CD8-positive, alpha-beta memory T cell (primary cell): ENCODE data around the gene TUBB1. TPM values are rescaled to one million over a fixed set of nuclear protein-coding genes. Genes with fewer than 3 reads are reported as not detected.
"Not testable (repeated sequence)": the region's sequence is repeated elsewhere in the genome, so short reads cannot be mapped to it uniquely, and the experiment has no call there.

ENCODE experiments used
- CTCF ChIA-PET: fragments of 350-600 bp; sonication (Branson Sonifier 250); formaldehyde crosslinking; loops from one replicate; lab custom pipeline; 2021; ENCODE audit warnings: antibody characterized with exemption; lab: Charles Lee
- POLR2A ChIA-PET: fragments of 350-600 bp; sonication (Branson Sonifier 250); formaldehyde crosslinking; loops from one replicate; lab custom pipeline; 2021; ENCODE audit warnings: antibody characterized with exemption; lab: Charles Lee
- DNase-seq, 5 donors: peaks; one replicate each; pipeline versions ENCODE4 v3.0.0 to v3.0.0-alpha.2; 2020 to 2022; ENCODE audit warnings: mixed read lengths in 1 of 5
- H3K27ac ChIP-seq: one replicate; pipeline ENCODE4 v1.7.0; 2013; ENCODE audit warnings: low read depth, mild to moderate bottlenecking, low read length, moderate library complexity
- H3K27me3 ChIP-seq: 2 replicates; pipeline ENCODE4 v1.7.0; 2013; ENCODE audit warnings: low read length, mild to moderate bottlenecking; ENCODE audit not compliant: insufficient read depth, poor library complexity, severe bottlenecking
- H3K36me3 ChIP-seq: 2 replicates; pipeline ENCODE4 v1.7.0; 2013; ENCODE audit warnings: mild to moderate bottlenecking, low read length, moderate library complexity; ENCODE audit not compliant: insufficient read depth
- H3K4me1 ChIP-seq: 2 replicates; pipeline ENCODE4 v1.7.0; 2013; ENCODE audit warnings: mild to moderate bottlenecking, low read length, moderate library complexity; ENCODE audit not compliant: insufficient read depth
- H3K4me3 ChIP-seq: 2 replicates; pipeline ENCODE4 v1.7.0; 2013; ENCODE audit warnings: mild to moderate bottlenecking, low read length
- H3K9me3 ChIP-seq: 2 replicates; pipeline ENCODE4 v1.7.0; 2013; ENCODE audit warnings: mild to moderate bottlenecking, low read length
- H3K27ac Mint-ChIP-seq, 8 donors: one replicate each; pipeline ENCODE4 v1.8.0; 2020 to 2021; ENCODE audit warnings: mixed read lengths in 8 of 8, mild to moderate bottlenecking in 6 of 8, inconsistent platforms in 3 of 8, moderate library complexity in 3 of 8
- H3K27me3 Mint-ChIP-seq, 2 donors: one replicate each; pipeline ENCODE4 v1.8.0; 2020 to 2021; ENCODE audit warnings: mixed read lengths in 2 of 2, mild to moderate bottlenecking in 1 of 2, moderate library complexity in 1 of 2
- H3K36me3 Mint-ChIP-seq, 3 donors: one replicate each; pipeline ENCODE4 v1.8.0; 2020 to 2021; ENCODE audit warnings: mixed read lengths in 3 of 3, inconsistent platforms in 1 of 3, mild to moderate bottlenecking in 1 of 3
- H3K4me1 Mint-ChIP-seq, 3 donors: one replicate each; pipeline ENCODE4 v1.8.0; 2020 to 2021; ENCODE audit warnings: mixed read lengths in 3 of 3, inconsistent platforms in 1 of 3, mild to moderate bottlenecking in 1 of 3
- H3K4me3 Mint-ChIP-seq, 7 donors: one replicate each; pipeline ENCODE4 v1.8.0; 2020 to 2021; ENCODE audit warnings: mixed read lengths in 7 of 7, mild to moderate bottlenecking in 6 of 7, moderate library complexity in 4 of 7, inconsistent platforms in 2 of 7
- H3K9me3 Mint-ChIP-seq, 5 donors: one replicate each; pipeline ENCODE4 v1.8.0; 2020 to 2022; ENCODE audit warnings: mixed read lengths in 5 of 5, mild to moderate bottlenecking in 3 of 5, moderate library complexity in 2 of 5, inconsistent platforms in 1 of 5
- polyA plus RNA-seq: library from polyadenylated mRNA; unstranded; fragments of 300-500 nt; fragmentation: Illumina TruSeq; gene quantifications from one replicate; pipeline ENCODE4 v1.2.3, GENCODE V29; 2021
- total RNA-seq, 2 experiments: library from RNA; stranded (reverse); gene quantifications; one replicate each; pipeline ENCODE4 v1.2.3, GENCODE V29; 2021

The TUBB1 gene
- total and polyA plus RNA-seq, 3 experiments from 2014 or later: 0.10 TPM; not detected in 2

GRCh38 chr20:58978351-58979190 lies 40.7 kb upstream of the TUBB1 start:
- Mint-ChIP-seq H3K36me3 (peaks cover 0 to 17% (median 6%) of the 10 kb centered on the region in 3 donors), H3K4me3 (peak overlapping the region; percentile 22 to 76 (median 59)), H3K9me3 (peaks cover 0 to 21% (median 18%) of the 10 kb centered on the region in 5 donors), H3K4me1 (peaks cover 12 to 17% (median 15%) of the 10 kb centered on the region in 3 donors), H3K27ac (peak overlapping the region in 2 of 8 donors; percentile 33 to 79), H3K27me3 (peaks cover 0 to 10% of the 10 kb centered on the region in 2 donors)
- CTCF ChIA-PET: no interaction called here
- no peaks in the 10 kb centered on the region for H3K36me3 ChIP-seq
- no peaks in the 10 kb centered on the region for H3K27me3 ChIP-seq
- H3K27ac ChIP-seq: no peak overlapping the region
- no peaks in the 10 kb centered on the region for H3K9me3 ChIP-seq
- H3K4me1 ChIP-seq: peaks cover 17% of the 10 kb centered on the region
- H3K4me3 ChIP-seq: no peak overlapping the region
- POLR2A ChIA-PET: no interaction called here
- no peak for DNase-seq

GRCh38 chr20:58980711-58981627 lies 38.3 kb upstream of the TUBB1 start, which contains the start of gene NELFCD:
NELFCD (plus strand) TSS chr20:58981256; CDS start chr20:58981310, 54 bp downstream.
- peaks cover 0 to 12% (median 8%) of the 10 kb centered on the region in 3 donors for H3K36me3 Mint-ChIP-seq
- H3K27me3 Mint-ChIP-seq: peaks cover 0 to 10% of the 10 kb centered on the region in 2 donors
- H3K4me1 Mint-ChIP-seq: peaks cover 34 to 40% (median 38%) of the 10 kb centered on the region in 3 donors
- H3K27ac Mint-ChIP-seq: peak within 1 kb of the TSS; percentile 87 to 95 (median 92)
- CTCF ChIA-PET: interaction anchor here (0.6 to 1.4 kb wide), 4 partner anchors 84 to 201 kb away, joined by 3 read pairs; no protein-coding TSS in a partner anchor
- peak within 1 kb of the TSS; percentile 70 for H3K27ac ChIP-seq
- peak within 1 kb of the TSS; percentile 85 to 97 (median 95) for H3K4me3 Mint-ChIP-seq
- peaks cover 0 to 9% (median 9%) of the 10 kb centered on the region in 5 donors for H3K9me3 Mint-ChIP-seq
- H3K4me1 ChIP-seq: peaks cover 30% of the 10 kb centered on the region
- DNase-seq: peak; percentile 85 to 90 (median 87)
- no peaks in the 10 kb centered on the region for H3K27me3 ChIP-seq
- no peaks in the 10 kb centered on the region for H3K9me3 ChIP-seq
- no peaks in the 10 kb centered on the region for H3K36me3 ChIP-seq
- POLR2A ChIA-PET: interaction anchor here (0.6 to 3.0 kb wide), 7 partner anchors 52 to 330 kb away, joined by 4 to 14 read pairs (median 8); partner anchors contain the start of genes ATP5F1E and STX16
- peak within 1 kb of the TSS; percentile 83 for H3K4me3 ChIP-seq

GRCh38 chr20:58981628-58982364 lies 37.4 kb upstream of the TUBB1 start:
- peaks cover 0 to 7% of the 10 kb centered on the region in 2 donors for H3K27me3 Mint-ChIP-seq
- Histone ChIP-seq H3K36me3 (peaks cover 7% of the 10 kb centered on the region), H3K4me3 (peak overlapping the region; percentile 73), H3K9me3 (no peaks in the 10 kb centered on the region), H3K27ac (peak overlapping the region; percentile 70), H3K4me1 (peaks cover 30% of the 10 kb centered on the region), H3K27me3 (no peaks in the 10 kb centered on the region)
- H3K36me3 Mint-ChIP-seq: peaks cover under 1 to 20% (median 5%) of the 10 kb centered on the region in 3 donors
- H3K4me3 Mint-ChIP-seq: peak overlapping the region; percentile 85 to 97 (median 95)
- ChIA-PET CTCF (interaction anchor here (0.7 to 1.4 kb wide), 4 partner anchors 17 to 200 kb away, joined by 3 read pairs; no protein-coding TSS in a partner anchor), POLR2A (interaction anchor here (0.6 to 3.0 kb wide), 10 partner anchors 51 to 331 kb away, joined by 3 to 14 read pairs (median 6); partner anchors contain the start of genes ATP5F1E and STX16)
- H3K27ac Mint-ChIP-seq: peak overlapping the region; percentile 87 to 95 (median 92)
- DNase-seq: peak in 1 of 5 donors; percentile 9
- H3K9me3 Mint-ChIP-seq: peaks cover 0 to 1% (median under 1%) of the 10 kb centered on the region in 5 donors
- H3K4me1 Mint-ChIP-seq: peaks cover 39 to 46% (median 42%) of the 10 kb centered on the region in 3 donors

GRCh38 chr20:58982406-58983114 lies 36.7 kb upstream of the TUBB1 start:
- Histone ChIP-seq H3K27me3 (no peaks in the 10 kb centered on the region), H3K36me3 (peaks cover 14% of the 10 kb centered on the region), H3K9me3 (no peaks in the 10 kb centered on the region), H3K4me1 (peaks cover 30% of the 10 kb centered on the region), H3K4me3 (peak overlapping the region; percentile 73), H3K27ac (peak overlapping the region; percentile 70)
- peaks cover 0 to 7% of the 10 kb centered on the region in 2 donors for H3K27me3 Mint-ChIP-seq
- CTCF ChIA-PET: interaction anchor here (0.6 to 1.4 kb wide), 7 partner anchors 16 to 536 kb away, joined by 3 read pairs; no protein-coding TSS in a partner anchor
- H3K4me3 Mint-ChIP-seq: peak overlapping the region; percentile 85 to 96 (median 94)
- H3K36me3 Mint-ChIP-seq: peaks cover 4 to 27% (median 7%) of the 10 kb centered on the region in 3 donors
- POLR2A ChIA-PET: interaction anchor here (0.9 to 3.0 kb wide), 4 partner anchors 50 to 330 kb away, joined by 3 to 14 read pairs (median 8); partner anchors contain the start of gene ATP5F1E
- peaks cover 44 to 53% (median 45%) of the 10 kb centered on the region in 3 donors for H3K4me1 Mint-ChIP-seq
- H3K27ac Mint-ChIP-seq: peak overlapping the region; percentile 86 to 95 (median 91)
- DNase-seq: peak in 3 of 5 donors; percentile 29 to 68 (median 65)
- no peaks in the 10 kb centered on the region for H3K9me3 Mint-ChIP-seq

GRCh38 chr20:58983115-58983468 lies 36.1 kb upstream of the TUBB1 start:
- not testable (repeated sequence) for DNase-seq, H3K27me3 ChIP-seq, H3K9me3 ChIP-seq, H3K27me3 Mint-ChIP-seq, H3K9me3 Mint-ChIP-seq
- ChIA-PET CTCF (interaction anchor here (0.6 to 1.2 kb wide), 5 partner anchors 15 to 536 kb away, joined by 3 read pairs; no protein-coding TSS in a partner anchor), POLR2A (interaction anchor here (2.6 to 3.0 kb wide), 2 partner anchors 49 to 94 kb away, joined by 13 to 14 read pairs; partner anchors contain the start of gene ATP5F1E)
- Mint-ChIP-seq H3K4me1 (peaks cover 45 to 53% (median 50%) of the 10 kb centered on the region in 3 donors), H3K27ac (peak overlapping the region; percentile 86 to 95 (median 91)), H3K4me3 (peak overlapping the region; percentile 85 to 96 (median 94)), H3K36me3 (peaks cover 5 to 33% (median 8%) of the 10 kb centered on the region in 3 donors)
- Histone ChIP-seq H3K4me1 (peaks cover 30% of the 10 kb centered on the region), H3K36me3 (peaks cover 20% of the 10 kb centered on the region), H3K4me3 (peak overlapping the region; percentile 73), H3K27ac (peak overlapping the region; percentile 70)

GRCh38 chr20:58984691-58985090 lies 34.5 kb upstream of the TUBB1 start:
- Histone ChIP-seq H3K27ac (no peak overlapping the region), H3K27me3 (no peaks in the 10 kb centered on the region), H3K4me3 (no peak overlapping the region), H3K9me3 (no peaks in the 10 kb centered on the region), H3K36me3 (peaks cover 34% of the 10 kb centered on the region), H3K4me1 (peaks cover 30% of the 10 kb centered on the region)
- POLR2A ChIA-PET: no interaction called here
- no peak for DNase-seq
- Mint-ChIP-seq H3K27ac (peak overlapping the region in 6 of 8 donors; percentile 30 to 95 (median 74)), H3K4me1 (peaks cover 45 to 53% (median 50%) of the 10 kb centered on the region in 3 donors), H3K4me3 (peak overlapping the region in 1 of 7 donors; percentile 1), H3K27me3 (peaks cover 0 to 7% of the 10 kb centered on the region in 2 donors), H3K36me3 (peaks cover 5 to 49% (median 10%) of the 10 kb centered on the region in 3 donors), H3K9me3 (no peaks in the 10 kb centered on the region)
- CTCF ChIA-PET: interaction anchor here (1.4 kb wide), 1 partner anchor 237 kb away, joined by 4 read pairs; no protein-coding TSS in a partner anchor
